Activated naive CD4-positive, alpha-beta T cell treated with Interleukin-2 at 50 U/mL for 16 hours (primary cell): ENCODE data around the gene PCSK2.

Source experiments
- DNase-seq: peaks from one replicate; pipeline ENCODE4 v3.0.0-alpha.2; 2020

PCSK2 gene

DNA sequence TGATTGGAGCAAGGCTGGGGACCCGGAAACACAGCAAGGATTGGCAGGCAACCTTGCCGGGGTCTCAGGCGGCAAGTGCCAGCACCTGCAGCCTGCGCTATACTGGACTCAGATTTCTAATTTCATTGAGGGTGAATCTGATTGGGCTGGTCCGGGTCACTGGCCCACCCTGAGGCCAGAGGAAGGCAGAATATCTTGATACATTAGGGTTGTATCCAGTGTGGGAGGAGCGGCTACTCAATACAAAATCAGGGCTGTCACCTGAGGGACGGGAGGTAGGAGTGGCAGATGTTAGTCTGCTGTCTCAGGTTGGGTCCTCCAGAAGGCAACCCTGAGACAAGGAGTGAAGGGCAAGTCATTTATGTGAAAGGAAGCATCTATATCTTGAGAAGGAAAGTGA is 263.7 kb downstream of the PCSK2 start:
- DNase-seq, result no peak

DNA sequence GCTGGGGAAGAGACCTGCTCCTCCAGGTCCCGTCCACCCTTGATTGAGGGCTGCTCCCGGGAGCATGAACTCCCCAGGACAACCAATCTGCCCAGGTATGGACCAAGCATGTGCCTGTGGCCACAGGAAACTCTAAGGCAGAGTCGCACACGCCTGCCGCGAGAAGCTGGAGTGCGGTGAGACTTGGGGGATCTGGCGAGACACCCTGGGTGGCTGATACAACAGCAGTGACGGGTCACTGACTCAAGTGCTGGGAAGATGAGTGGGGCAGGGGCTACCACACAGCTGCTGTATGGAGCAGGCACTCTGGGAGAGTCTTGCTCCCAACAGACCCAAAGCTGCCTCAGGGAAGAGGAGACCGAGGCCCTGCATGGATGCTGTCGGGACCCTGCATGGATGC is 264.2 kb downstream of the PCSK2 start:
- DNase-seq, result no peak

DNA sequence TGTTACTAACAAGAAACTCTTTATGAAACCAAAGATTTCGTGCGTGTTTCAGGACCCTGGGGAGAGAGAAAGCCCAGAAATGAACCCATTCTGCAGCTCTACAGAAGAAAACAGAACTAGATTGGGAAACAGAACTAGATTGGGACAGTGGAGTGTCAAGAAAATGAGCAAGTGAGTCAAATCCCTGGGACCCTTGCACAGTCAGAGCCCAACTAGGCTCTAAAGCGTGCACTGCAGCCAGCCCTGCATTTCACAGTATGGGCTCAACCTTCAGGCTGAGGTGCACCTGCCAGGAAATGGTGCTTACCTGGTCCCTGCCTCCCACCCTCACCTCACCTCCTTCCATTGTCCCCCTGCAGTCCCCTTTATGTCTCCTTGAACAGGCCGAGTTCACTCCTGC is 264.6 kb downstream of the PCSK2 start:
- no peak for DNase-seq

DNA sequence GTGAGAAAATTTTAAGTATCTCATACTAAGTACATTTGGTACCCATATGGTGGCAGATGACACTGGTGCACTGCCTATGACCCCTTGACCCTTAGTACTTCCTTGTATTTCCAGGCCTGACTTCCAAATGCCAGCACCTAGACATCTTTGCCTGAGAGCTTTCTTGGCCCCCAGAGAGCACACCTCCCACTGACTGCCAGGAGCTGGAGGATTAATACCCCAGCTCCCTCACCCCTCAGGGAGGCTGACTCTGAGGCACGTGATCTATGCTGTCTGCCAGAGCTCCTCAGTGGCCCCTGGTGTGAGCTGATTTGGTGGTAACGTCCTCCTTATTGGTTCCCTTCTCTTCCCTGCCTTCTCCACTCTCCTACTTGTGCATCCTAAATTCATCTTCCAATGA is 266.3 kb downstream of the PCSK2 start:
- DNase-seq, result no peak

DNA sequence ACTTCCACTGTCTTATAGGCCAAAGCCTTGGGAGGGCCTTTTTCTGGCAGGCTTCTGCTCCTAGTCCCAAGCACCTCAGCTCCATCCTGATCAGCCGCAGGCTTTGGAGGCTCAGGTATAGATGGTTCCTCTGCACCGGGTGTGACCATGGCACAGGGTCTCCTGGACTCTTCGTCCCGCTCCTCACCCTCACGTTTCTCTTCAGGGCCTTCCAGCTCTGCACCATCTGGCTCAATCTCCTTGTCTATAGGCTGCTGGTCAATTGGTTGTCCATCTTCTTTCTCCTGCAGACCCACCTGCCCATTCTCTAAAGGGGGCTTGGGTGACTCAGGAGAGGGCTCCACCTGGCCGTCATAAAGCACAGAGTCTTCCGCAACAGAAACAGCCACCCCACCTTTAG is 267.4 kb downstream of the PCSK2 start:
- no peak for DNase-seq

DNA sequence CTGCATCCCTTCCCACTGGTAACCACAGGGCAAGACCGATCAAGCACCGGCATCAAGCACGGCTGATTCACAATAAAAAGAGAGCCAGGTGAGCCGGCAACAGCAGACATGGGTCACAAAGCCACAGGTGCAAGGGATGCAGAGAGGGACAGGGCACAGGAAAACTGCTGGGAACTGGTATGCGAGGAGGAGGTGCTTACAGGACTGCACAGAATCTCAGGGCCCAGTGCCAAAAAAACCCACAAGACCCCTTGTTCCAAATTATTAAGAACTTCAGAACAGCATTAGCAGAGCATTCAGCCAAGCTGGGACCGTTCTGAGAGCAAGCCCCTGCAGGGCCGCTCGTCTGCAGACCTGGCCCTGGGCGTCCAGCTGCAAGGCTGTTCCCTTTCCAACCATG is 269.0 kb downstream of the PCSK2 start:
- DNase-seq, result no peak

DNA sequence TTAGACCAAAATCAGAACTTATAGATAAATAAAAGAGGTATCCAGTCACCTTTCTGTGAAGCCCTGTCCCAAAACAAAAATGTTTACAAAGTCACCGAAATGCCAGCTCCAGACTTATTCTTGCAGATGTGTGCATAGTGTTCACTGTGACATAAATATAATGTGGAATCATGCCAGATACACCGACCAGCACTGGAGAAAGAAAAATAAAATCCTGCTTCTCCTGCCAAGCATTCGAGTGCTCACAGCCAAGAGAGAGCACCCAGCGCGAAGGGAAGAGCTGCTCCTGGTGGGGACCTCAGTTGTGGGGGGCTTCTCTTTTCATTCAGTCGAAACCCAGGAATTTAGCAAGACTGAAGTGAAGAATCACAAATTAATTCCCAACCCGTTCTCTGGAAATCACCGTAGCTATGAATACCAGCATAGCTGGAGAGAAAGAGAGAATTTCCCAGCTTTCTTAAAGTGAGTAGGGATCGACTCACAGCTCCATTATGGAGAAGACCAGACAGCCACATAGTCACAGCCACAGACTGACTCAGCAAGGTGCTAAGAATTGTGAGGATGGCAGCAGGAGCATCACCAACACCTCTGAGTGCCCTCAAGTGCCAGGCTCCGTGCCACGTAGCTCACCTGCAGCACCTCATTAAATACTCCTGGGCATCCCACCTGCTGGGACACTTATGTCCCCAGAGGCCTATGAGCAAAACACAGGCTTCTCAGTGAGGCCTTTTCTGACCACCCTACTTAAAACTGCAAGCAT is 271.2 kb downstream of the PCSK2 start:
- DNase-seq, result no peak

DNA sequence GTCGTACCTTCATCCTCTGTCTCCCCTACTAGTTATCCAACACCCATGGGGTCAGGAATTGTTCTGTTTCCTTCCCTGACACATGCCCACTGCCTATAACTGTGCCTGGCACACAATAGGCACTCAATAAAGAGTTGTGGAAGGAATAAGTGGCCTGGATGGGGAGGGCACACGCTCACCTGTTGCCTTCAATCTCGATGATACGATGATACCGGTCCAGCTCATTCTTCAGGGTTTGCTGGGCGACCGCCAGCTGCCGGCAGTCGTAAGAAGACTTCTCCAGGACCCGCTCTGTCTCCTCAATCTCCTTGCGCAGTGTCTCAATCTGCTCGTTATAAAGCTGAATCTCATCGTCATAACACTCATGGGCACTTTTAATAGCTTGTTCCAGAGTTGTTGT is 271.8 kb downstream of the PCSK2 start:
- no peak for DNase-seq

DNA sequence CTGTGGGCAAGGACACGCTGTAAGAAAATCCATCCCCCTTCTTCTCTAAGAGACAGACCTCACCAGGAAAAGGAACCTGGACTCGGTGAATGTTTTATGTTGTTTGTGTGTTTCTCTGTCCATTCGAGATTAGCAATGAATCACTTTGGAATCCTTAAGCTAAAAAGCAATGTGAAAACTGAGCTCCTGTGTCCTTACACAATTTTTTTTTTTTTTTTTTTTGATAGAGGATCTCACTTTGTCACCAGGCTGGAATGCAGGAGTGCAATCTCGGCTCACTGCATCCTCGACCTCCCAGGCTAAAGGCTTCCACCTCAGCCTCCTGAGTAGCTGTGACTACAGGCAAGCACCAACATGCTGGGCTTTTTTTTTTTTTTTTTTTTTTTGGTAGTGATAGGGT is 272.2 kb downstream of the PCSK2 start:
- no peak for DNase-seq

DNA sequence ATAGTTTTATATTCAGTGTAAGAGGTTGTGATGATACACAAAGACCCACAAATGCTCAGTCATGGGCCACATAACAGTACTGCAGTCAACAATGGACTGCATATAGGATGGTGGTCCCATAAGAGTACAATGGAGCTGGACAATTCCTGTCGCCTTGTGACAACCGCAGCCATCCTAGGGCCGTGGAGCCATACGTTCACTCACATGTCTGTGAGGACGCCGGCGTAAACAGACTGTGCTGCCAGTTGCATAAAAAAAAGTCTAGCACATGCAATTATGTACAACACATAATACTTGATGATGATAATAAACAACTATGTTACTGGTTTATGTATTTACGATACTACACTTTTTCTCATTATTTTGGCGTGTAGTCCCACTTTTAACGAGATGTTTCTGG is 273.4 kb downstream of the PCSK2 start:
- no peak for DNase-seq

DNA sequence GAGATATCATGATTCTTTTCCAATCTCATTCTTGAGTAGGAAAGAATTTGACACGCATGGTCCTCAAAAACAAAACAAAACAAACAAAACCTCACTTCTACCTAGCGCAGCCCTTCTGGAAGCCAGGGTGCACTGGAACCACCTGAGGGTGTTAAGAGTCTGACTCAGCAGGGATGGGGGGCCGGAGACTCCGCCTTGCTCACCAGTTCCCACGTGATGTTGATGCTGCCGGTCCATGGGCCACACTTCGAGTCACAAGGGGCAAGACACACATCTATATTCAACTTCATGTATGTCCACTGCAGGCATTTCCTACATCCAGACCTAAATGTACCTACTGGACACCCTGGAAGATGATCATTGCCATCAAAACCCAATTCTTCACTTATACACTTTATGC is 274.0 kb downstream of the PCSK2 start:
- no peak for DNase-seq

DNA sequence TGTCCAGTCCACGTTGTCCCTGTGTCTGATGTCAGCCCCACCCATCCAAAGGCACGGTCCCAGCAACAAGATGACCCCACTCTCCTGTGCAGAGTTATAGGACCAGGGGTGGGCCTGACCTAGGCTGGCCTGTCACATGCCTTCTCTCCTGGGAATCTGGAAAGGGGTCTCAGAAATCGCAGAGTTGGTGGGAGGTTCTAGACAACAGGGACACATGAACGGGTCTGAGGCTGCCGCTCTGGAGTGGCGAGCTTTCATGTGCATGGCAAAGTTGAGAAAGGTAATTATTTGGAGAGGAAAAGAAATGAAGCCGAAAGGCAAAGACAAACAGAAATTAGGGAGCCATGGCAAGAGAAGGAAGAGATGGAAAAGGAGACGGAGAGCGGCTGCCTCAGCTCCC is 274.9 kb downstream of the PCSK2 start:
- DNase-seq, result no peak

DNA sequence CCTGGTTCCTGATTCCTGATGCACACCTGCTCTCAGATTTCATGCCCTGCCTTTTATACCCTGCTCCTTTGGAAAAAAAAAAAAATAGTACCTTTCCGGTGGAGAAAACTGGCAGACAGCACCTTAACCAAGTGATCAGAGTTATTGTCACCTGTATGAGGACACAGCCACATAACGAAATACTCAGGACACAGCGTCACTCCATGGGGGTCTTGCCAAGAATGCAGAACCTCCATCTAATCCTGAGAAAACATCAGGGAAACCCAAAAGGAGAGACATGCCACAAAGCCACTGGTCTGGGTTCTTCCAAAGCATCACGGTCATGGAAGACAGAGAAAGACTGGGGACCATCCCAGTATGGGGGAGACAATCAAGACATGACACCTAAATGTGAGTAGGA is 275.3 kb downstream of the PCSK2 start:
- no peak for DNase-seq

DNA sequence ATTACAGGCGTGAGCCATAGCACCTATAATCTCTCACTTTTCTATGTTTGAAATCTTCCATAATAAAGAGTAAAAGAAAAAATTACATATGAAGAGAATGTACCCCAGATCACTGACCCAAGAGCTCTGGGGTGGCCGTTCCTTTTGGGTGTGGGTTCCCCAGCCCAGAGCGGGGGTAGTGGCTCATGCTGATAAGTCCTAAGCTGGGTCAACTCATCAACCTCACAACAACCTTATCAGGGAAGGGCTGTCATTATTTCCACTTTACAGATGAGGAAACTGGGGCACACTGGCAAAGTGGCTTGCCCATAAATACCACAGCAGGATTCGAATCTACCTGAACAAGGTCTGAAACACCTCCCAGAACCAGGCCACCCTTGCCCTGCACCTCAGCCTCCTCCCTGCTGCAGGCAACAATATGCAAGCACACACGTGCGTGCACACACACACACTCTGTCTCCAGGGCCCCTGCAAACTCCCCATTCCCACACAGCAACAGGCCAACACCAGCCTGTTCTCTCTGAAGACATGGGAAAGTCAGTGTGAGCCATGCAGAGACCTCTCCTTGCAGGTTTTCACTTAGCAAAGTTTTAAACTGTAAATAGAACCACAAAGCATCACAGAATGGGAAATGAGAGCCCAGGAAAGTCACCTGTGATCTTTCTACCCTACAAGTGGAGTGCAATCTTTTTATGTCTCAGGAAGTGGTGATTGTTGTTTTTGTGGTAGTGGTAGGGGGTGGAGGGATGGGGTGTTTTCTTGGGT is 276.6 kb downstream of the PCSK2 start:
- no peak for DNase-seq

DNA sequence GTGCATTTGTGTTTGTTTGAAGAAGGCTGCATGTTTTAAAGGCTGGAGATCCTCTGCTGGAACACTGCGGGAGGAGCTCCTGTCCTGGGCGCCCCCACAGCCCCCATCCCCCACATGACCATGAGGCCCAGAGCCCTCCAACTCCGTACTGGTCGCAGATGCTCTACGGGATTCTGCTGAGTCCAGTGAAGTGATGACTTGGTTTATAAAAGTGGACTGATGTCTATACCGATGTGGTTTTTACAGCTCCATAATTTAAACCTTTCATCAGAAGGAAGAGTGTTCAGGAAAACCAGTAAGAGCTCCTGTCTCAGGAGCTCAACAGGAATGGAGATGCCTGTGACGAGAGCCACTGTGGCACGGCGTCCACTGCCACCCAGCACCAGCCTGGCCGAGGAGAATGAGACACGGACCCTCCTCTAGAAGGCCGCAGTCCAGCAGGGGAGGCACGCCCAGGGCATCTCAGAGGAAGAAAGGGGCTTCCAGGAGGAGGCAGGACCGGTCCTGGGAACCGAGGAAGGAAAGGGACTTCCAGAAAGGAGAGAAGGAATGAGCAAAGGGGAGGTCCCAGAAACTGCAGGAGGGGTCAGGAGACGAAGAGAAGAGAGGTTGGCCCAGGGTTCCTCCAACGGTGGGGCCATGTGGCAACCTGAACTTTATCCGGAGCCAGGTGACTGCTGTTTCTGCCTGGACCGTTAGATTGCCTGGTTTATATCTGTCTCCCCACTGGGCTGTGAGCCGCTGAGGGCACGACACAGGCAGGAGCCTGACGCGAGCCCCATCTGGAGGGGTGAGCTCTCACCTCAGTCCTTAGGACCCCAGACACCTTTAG is 277.4 kb downstream of the PCSK2 start:
- peak; percentile 13 for DNase-seq

DNA sequence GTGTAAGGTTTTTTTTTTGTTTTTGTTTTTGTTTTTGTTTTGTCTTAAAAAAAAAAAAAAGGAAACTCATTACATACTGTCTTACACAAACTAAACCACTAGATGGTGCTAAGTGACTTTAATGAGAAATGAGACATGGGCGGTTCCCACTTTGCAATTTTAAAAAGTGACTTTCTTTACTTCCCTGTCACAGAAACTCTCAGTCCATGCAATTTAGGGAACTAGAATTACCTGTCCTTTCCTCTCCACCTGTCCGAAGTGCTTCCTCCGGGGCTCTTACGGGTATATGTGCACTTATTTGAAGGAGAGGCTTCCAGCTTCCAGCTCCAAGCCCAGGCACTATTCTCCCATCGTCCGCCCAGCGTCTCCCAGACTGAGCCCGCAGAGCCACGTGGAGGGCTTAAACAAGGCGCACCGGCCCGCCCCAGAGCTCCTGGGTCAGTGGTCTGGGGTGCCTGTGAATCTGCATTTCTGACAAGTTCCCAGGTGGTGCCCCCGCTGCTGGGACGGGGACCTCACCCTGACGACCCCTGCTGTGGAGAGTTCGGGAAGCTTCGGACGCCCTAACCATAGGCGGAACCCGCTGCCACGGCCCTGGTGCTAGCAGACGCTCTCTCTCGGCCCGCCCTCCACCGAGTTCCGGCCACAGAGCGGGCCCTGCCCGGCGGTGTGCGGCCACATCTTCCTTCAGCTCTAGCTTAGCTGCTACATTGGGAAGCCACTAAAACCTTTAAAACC is 278.2 kb downstream of the PCSK2 start:
- DNase-seq, result peak; percentile 40

DNA sequence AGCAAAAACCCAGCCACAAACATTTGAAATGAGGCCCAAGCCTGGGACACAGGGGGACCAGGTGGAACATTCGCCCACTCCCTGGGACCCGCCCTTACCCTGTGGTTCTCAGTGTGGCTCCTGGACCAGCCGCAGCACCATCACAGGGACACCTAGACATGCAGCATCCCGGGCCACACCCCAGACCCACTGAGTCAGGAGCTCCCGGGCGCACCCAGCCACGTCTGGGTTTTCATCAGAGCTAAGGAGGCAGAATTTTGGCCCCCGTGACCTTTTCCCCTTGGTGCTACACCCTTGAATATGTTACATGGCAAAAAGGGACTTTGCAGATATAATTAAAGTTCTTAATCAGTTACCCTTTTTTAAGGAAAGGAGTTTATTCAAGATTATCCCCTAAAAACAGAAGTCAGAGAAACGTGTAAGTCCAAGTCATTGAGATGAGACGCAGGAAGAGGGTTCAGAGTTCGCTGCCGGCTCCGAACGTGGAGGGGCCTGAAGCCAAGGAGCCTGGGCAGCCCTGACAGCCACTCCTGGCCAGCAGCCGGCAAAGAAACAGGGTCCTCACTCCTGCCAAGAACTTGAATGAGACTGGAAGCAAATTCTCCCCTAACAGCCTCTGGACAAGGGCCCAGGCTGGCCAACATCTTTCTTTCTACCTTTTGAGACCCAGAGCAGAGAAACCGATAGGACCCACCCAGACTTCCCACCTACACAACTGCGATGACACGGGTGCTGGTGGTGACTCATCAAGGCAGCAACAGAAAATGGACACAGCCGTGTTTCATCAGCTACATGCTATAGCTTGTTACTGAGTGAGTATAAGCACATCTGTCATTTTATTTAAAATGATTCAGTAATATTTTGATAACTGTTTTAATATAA is 279.0 kb downstream of the PCSK2 start:
- peak; percentile 72 for DNase-seq

DNA sequence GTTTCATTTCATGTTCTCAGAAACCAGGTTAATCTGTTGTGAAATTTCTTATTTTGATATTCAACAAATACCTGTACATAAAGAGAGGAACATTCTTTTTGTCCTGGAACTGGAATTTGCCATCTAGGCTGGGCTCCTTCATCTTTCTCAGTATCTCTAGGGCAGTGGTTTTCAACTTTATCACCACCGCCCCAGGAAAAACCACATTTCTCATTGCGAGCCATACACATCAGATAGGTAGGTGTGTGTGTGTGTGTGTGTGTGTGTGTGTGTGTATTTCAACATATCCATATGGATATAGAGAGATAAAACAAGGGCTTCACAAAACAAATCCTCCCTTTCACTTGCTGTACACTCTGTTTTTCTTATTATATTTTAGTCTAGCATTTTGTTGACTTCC is 280.2 kb downstream of the PCSK2 start:
- DNase-seq, result no peak

DNA sequence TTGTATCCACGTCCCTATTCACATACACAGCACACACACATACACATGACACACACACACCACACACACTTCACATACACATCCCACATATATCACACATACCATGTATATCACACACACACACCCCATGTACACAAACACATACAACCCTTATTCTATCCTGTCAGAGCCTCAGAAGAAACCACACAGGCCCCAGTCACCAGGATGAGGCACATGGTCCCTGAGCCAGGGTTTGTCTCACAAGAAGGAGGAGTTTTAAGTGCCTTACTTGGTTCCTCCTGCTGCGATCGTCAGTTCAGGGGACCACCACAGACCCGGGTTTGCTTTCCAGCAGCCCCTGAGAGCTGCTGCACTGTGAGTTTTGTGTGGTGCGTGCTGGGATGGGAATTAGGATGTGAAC is 280.7 kb downstream of the PCSK2 start:
- no peak for DNase-seq

DNA sequence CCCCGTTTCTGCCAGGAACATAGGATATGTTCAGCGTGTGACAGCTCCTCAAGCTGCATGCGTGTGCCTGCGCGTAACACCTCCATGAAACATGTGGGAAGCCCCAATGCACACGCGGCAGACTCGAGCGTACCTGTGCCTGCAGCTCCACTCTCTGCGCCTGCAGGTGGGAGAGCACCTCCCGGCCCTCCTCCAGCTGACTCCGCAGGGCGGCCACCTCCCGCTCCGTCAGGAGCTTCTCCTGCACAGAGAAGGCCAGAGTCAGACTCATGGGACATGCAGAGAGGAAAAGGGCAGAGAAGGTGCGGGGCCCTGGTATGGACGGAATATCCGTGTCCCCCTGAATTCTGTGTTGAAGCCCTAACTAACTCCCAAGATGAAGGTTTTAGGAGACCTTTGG is 281.9 kb downstream of the PCSK2 start:
- no peak for DNase-seq

DNA sequence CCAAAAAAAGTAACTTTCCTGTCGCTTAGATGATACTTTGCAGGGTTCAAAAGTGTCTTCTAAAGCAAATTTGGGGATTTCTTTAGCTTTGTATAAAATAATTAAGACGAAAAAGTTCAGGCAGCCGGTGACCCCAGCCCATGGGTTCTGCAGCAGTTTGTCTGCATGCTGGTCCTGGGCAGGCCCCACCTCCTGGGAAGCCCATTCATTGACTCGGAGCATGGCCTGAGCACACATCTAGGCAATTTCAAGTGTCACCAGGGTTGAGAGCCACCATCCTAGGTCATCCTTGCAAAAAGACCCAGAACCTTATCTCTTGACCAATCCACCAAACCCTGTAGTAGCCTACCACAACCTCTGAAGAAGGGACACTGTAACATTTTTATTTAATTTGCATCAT is 283.7 kb downstream of the PCSK2 start:
- DNase-seq, result no peak

DNA sequence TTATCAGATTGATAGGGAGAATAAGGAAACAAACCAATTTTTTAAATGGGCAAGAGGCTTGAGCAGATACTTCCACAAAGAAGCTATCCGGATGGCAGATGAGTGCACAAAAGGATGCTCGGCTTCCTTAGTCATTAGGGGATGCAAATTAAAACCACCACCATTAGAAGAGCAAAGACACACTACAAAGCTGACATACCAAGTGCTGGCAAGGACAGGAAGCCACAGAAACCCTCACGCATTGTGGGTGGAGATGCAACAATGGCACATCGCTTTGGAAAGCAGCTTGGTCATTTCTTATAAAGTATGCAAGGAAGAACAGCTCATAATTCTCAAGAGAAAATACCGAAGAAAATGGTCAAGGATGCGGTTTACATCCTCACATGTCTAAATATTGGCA is 284.6 kb downstream of the PCSK2 start:
- peak; percentile 21 for DNase-seq
